Stimulated activated CD4-positive, alpha-beta T cell treated with anti-CD3 and anti-CD28 coated beads, Interleukin-12 subunit alpha, Interleukin-12 subunit beta, amount 100 ng/mL, for 24 hours (primary cell): ENCODE measurements around the gene EIF3L.

Experiments used
- DNase-seq, 2 experiments: peaks; one replicate each; pipeline ENCODE4 v3.0.0-alpha.2; 2020; ENCODE audit warnings: low read depth in 2 of 2

The EIF3L gene

GRCh38 chr22:37905534-37906363 lies 56.5 kb downstream of the EIF3L start, which contains the start of gene MICALL1:
TSS of gene MICALL1 (plus strand) at chr22:37906297. CDS start at chr22:37906423, 126 bp downstream.
- DNase-seq, result peak; percentile 28 to 51

GRCh38 chr22:37906364-37907008 lies 57.3 kb downstream of the EIF3L start:
- peak in 1 of 2 experiments; percentile 24 for DNase-seq

GRCh38 chr22:37907036-37907954 lies 58.1 kb downstream of the EIF3L start:
- no peak for DNase-seq

GRCh38 chr22:37909766-37910165 lies 60.5 kb downstream of the EIF3L start:
- no peak for DNase-seq

GRCh38 chr22:37910890-37911672 lies 61.9 kb downstream of the EIF3L start:
- no peak for DNase-seq

GRCh38 chr22:37911697-37912096 lies 62.5 kb downstream of the EIF3L start:
- no peak for DNase-seq

- DNase-seq, result no peak
Observed at GRCh38 chr22:37912171-37912570, 63.0 kb downstream of the EIF3L start.

GRCh38 chr22:37913233-37913721 lies 64.1 kb downstream of the EIF3L start:
- no peak for DNase-seq

- no peak for DNase-seq
Observed at GRCh38 chr22:37916311-37916710, 67.1 kb downstream of the EIF3L start.

GRCh38 chr22:37917874-37918548 lies 68.8 kb downstream of the EIF3L start:
- no peak for DNase-seq

GRCh38 chr22:37918580-37919270 lies 69.5 kb downstream of the EIF3L start:
- DNase-seq, result no peak

GRCh38 chr22:37920126-37920525 lies 70.9 kb downstream of the EIF3L start:
- no peak for DNase-seq

- no peak for DNase-seq
Observed at GRCh38 chr22:37922191-37922590, 73.0 kb downstream of the EIF3L start.

- no peak for DNase-seq
Observed at GRCh38 chr22:37923927-37924326, 74.7 kb downstream of the EIF3L start.

GRCh38 chr22:37924386-37925065 lies 75.3 kb downstream of the EIF3L start:
- DNase-seq, result no peak

GRCh38 chr22:37925330-37925729 lies 76.1 kb downstream of the EIF3L start:
- no peak for DNase-seq

GRCh38 chr22:37925767-37926166 lies 76.5 kb downstream of the EIF3L start:
- DNase-seq, result no peak

GRCh38 chr22:37926358-37926757 lies 77.1 kb downstream of the EIF3L start:
- no peak for DNase-seq
